Ectodermal cell (in vitro differentiated cells): ENCODE measurements around the gene SIX6.
A peak's percentile ranks its signal among the peaks of the same experiment; 100 is the strongest.

Experiments
- H3K27ac ChIP-seq: 2 replicates; pipeline ENCODE4 v1.7.0; 2013; ENCODE audit warnings: mild to moderate bottlenecking, low read depth, low read length; ENCODE audit not compliant: insufficient read depth, poor library complexity, severe bottlenecking
- H3K27me3 ChIP-seq: 2 replicates; pipeline ENCODE4 v1.7.0; 2013; ENCODE audit warnings: mild to moderate bottlenecking, low read length; ENCODE audit not compliant: insufficient read depth, control insufficient read depth, poor library complexity, severe bottlenecking
- H3K36me3 ChIP-seq: one replicate; pipeline ENCODE4 v1.7.0; 2013; ENCODE audit warnings: low read length; ENCODE audit not compliant: control insufficient read depth, insufficient read depth
- H3K4me1 ChIP-seq: one replicate; pipeline ENCODE4 v1.7.0; 2013; ENCODE audit warnings: low read length; ENCODE audit not compliant: control insufficient read depth, insufficient read depth
- H3K4me3 ChIP-seq: 2 replicates; pipeline ENCODE4 v1.7.0; 2013; ENCODE audit warnings: low read depth, low read length, control low read depth; ENCODE audit not compliant: insufficient read depth
- H3K9me3 ChIP-seq: 2 replicates; pipeline ENCODE4 v1.7.0; 2013; ENCODE audit warnings: mild to moderate bottlenecking, low read length, moderate library complexity; ENCODE audit not compliant: control insufficient read depth
- WGBS, 2 experiments: methylation state at CpG; one replicate each; pipeline ENCODE4 v1.1.7; 2013; ENCODE audit warnings: missing lambda C conversion rate in 2 of 2; 5-methylcytosine and 5-hydroxymethylcytosine counted together

SIX6 gene

GRCh38 chr14:60505448-60505847 lies 3.5 kb upstream of the SIX6 start:
- Histone ChIP-seq H3K36me3 (no peaks in the 10 kb centered on the region), H3K9me3 (no peaks in the 10 kb centered on the region), H3K27me3 (peaks cover 100% of the 10 kb centered on the region), H3K4me1 (peaks cover 14% of the 10 kb centered on the region), H3K4me3 (no peak overlapping the region), H3K27ac (no peak overlapping the region)
- 0 to 30% methylated on average over 1 of the region's 2 CpGs for WGBS, 2 experiments

DNA sequence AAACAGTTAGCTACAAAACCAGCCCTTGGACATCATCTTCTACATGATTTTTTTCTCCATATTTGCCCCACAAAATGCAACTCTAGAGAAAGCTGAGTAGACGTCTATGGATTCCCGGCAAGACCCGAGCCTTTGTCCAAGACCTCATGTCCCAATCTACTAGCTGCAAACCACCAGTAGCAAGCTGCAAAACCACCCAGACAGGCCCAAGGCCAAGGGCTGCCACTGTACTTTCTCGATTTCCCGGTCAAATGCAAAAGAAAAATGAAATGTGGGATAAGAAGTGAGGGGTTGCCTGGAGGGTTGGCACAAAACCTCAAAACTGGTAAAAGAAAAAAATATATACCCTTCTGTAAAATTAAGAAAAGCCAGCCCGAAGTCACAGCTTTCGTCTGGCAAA lies 2.9 kb upstream of the SIX6 start:
- Histone ChIP-seq H3K36me3 (no peaks in the 10 kb centered on the region), H3K4me1 (peaks cover 18% of the 10 kb centered on the region), H3K27ac (no peak overlapping the region), H3K9me3 (no peaks in the 10 kb centered on the region), H3K4me3 (no peak overlapping the region), H3K27me3 (peaks cover 100% of the 10 kb centered on the region)
- 8 to 9% methylated on average over 7 of the region's 7 CpGs for WGBS, 2 experiments

DNA sequence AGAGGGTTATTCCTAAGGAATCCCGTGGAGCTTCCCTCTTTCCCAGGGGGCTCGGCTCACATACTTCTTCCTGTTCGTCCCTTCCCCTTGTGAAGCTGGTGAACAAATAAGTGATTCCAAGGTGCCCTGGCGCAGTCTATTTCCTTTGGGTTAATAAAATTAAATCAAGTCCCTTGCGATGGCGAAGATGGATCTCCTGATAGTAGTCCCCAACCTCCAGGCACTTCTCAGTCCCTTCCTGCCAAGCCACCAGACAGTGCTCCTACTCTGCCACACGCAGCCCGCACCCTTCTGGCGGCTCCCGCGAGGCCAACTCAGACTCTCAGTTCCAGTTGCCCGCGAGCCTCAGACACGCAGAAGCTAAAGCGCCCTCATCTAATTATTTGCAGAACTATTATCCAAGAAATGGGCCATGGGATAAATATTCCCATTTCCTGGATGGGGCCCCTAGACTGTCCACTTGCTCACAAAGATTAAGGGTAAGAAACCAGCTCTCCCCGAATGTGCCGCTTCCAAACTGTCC lies 2.4 kb upstream of the SIX6 start:
- WGBS, 2 experiments: 1 to 3% methylated on average over 17 of the region's 17 CpGs
- H3K4me1 ChIP-seq: peaks cover 18% of the 10 kb centered on the region
- H3K9me3 ChIP-seq: no peaks in the 10 kb centered on the region
- no peak overlapping the region for H3K4me3 ChIP-seq
- H3K27ac ChIP-seq: no peak overlapping the region
- peaks cover 100% of the 10 kb centered on the region for H3K27me3 ChIP-seq
- H3K36me3 ChIP-seq: no peaks in the 10 kb centered on the region

DNA sequence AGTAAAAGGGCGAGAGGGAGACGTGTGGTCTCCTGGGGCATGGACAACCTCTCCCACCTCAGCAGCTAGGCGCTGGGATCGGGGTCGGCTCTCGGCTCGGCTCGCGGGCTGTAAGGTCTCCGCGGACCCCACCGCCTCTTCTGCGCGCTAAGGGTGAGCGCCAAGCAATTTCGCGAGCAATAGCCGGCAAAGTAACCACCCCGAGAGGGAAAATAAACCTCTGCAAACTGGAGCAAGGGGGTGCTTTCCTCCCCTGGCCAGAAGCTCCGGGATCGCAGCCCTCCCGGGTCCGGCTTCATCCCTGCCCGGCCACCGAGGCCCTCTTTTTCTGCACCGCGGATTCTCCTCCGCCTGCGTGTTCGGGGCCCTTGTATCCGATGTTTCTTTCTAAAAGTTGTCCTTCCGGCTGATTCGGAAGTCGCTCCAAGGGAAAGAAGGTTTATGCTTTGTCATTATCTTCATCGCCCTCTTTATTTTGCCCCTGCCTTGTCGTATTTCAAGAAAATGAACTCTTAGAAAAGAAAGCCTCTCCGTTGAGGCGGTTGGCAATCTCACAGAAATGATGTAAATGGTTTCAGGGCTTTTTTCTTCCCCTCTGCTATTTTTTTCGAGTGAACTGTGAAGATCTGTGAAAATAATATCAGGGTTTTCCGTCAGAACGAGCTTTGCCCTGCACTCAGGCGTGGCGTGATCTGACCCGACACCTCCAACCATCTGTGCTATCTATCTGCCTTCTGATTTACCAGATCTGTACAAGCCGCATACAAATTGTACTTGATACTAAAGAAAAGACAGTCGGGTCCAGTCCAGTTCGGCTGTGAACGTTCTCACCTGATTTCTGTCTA lies 1.7 kb upstream of the SIX6 start:
- H3K27me3 ChIP-seq: peaks cover 100% of the 10 kb centered on the region
- H3K9me3 ChIP-seq: no peaks in the 10 kb centered on the region
- H3K36me3 ChIP-seq: no peaks in the 10 kb centered on the region
- H3K4me3 ChIP-seq: no peak overlapping the region
- WGBS, 2 experiments: 4 to 5% methylated on average over 48 of the region's 48 CpGs
- peaks cover 18% of the 10 kb centered on the region for H3K4me1 ChIP-seq
- no peak overlapping the region for H3K27ac ChIP-seq

- H3K36me3 ChIP-seq: no peaks in the 10 kb centered on the region
- no peaks in the 10 kb centered on the region for H3K9me3 ChIP-seq
- 0 to 3% methylated on average over 5 of the region's 5 CpGs for whole genome bisulfite sequencing, 2 experiments
- H3K27ac ChIP-seq: no peak overlapping the region
- peaks cover 100% of the 10 kb centered on the region for H3K27me3 ChIP-seq
- H3K4me3 ChIP-seq: peak overlapping the region; percentile 25
- peaks cover 18% of the 10 kb centered on the region for H3K4me1 ChIP-seq
Measured at GRCh38 chr14:60508363-60508706, 611 bp upstream of the SIX6 start.

DNA sequence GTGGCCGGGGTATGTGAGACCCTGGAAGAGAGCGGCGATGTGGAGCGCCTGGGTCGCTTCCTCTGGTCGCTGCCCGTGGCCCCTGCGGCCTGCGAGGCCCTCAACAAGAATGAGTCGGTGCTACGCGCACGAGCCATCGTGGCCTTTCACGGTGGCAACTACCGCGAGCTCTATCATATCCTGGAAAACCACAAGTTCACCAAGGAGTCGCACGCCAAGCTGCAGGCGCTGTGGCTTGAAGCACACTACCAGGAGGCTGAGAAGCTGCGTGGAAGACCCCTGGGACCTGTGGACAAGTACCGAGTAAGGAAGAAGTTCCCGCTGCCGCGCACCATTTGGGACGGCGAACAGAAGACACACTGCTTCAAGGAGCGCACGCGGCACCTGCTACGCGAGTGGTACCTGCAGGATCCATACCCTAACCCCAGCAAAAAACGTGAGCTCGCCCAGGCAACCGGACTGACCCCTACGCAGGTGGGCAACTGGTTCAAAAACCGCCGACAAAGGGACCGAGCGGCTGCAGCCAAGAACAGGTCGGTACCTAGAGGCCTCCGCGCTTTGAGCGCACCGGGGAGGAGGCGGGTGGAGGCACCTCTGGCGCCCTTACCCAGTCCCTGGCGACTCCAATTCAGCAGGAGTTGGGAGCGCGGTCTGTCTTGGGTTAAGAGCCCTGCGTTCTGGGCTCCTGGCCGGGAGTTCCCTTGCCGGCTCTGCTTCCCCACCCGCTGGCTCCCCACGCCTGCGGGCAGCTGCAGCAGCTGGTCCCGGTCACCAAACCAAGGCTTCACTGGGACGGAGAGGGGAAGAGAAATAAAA lies 700 bp downstream of the SIX6 start:
- Histone ChIP-seq H3K4me3 (peak overlapping the region; percentile 25), H3K27me3 (peaks cover 100% of the 10 kb centered on the region), H3K36me3 (no peaks in the 10 kb centered on the region), H3K27ac (no peak overlapping the region), H3K4me1 (peaks cover 21% of the 10 kb centered on the region), H3K9me3 (no peaks in the 10 kb centered on the region)
- WGBS, 2 experiments: 1% methylated on average over 58 of the region's 58 CpGs

DNA sequence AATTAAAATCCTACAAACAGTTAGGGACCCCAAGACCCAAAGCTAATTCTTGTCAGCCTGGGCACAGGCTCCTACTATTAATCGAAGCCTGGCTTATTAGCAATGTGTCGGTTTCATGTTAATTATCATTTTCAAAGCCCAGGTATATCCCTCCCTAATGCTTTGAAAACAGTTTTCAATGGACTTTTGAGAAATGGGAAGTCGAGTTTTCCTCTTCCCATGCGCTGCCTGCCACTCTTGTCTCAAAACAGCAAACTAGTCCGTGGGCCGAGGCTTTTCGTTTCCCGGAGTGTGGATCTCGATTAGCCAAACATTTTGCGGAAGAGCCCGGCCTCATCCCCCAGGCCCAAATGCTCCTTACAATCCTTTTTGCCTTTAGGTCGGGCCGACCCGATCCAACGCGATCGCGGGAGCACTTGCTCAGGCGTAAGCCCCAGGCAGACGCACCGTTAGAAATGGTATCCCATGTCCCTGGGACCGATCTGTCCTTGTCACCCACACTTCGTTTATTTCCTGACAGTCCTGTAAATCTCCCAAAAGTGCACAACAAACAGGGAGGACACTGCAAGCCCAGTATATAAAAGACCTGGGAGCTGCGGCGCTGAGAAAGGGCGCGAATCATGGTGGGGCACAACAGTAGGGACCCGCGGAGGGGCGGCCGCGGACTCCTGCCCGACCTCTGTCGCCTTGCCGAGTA lies 1.5 kb downstream of the SIX6 start:
- Histone ChIP-seq H3K4me3 (no peak overlapping the region), H3K36me3 (no peaks in the 10 kb centered on the region), H3K4me1 (peaks cover 21% of the 10 kb centered on the region), H3K9me3 (no peaks in the 10 kb centered on the region), H3K27ac (no peak overlapping the region), H3K27me3 (peaks cover 100% of the 10 kb centered on the region)
- 2% methylated on average over 35 of the region's 35 CpGs for WGBS, 2 experiments

- H3K27me3 ChIP-seq: peaks cover 100% of the 10 kb centered on the region
- H3K27ac ChIP-seq: no peak overlapping the region
- H3K9me3 ChIP-seq: no peaks in the 10 kb centered on the region
- no peaks in the 10 kb centered on the region for H3K36me3 ChIP-seq
- no peak overlapping the region for H3K4me3 ChIP-seq
- 1 to 2% methylated on average over 47 to 49 of the region's 49 CpGs for WGBS, 2 experiments
- peaks cover 21% of the 10 kb centered on the region for H3K4me1 ChIP-seq
Measured at GRCh38 chr14:60510951-60511599, 2.1 kb downstream of the SIX6 start.

DNA sequence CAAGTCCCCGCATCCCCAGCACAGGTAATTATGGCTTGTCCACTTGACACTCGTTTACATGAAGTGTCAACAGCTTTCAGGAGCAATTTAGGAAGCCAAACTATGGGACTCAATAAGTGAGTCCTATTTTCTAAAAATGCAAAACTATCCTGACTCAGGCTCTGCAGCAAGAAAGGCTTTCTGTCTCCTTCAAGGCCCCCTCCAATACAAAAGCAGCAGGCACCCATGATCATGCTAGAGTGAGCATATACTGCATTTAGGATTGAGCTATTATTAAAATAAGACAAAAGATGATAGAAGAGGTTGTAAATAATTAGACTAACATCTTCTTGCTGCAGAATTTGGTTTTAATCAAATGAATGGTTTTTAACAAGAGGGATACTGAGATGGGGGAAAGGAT lies 3.2 kb downstream of the SIX6 start:
- Histone ChIP-seq H3K27ac (no peak overlapping the region), H3K9me3 (no peaks in the 10 kb centered on the region), H3K27me3 (peaks cover 100% of the 10 kb centered on the region), H3K4me3 (no peak overlapping the region), H3K36me3 (no peaks in the 10 kb centered on the region), H3K4me1 (peaks cover 21% of the 10 kb centered on the region)
- 25 to 35% methylated on average over 2 of the region's 2 CpGs for WGBS, 2 experiments
